ENCODE measurements around the gene ITGB4. TPM values are rescaled to one million over a fixed set of nuclear protein-coding genes. Genes with fewer than 3 reads are reported as not detected.

ITGB4 gene
- total and polyA plus RNA-seq, 2 donors (not counting 3 experiments of a cell fraction or from before 2014, with no cell fraction given): 4.2 to 6.7 TPM

GRCh38 chr17:75737133-75737962 lies 16.1 kb downstream of the ITGB4 start:
- no peaks in the 10 kb centered on the region for H3K27me3 ChIP-seq (ENCODE audit: control insufficient read depth in 2 of 2, insufficient read depth in 2 of 2, low read length in 2 of 2)
- no peak overlapping the region for H3K4me2 ChIP-seq (ENCODE audit: insufficient read depth, low read length)
- CTCF ChIA-PET: interaction anchor here (0.8 to 5.9 kb wide), 11 partner anchors 8 to 117 kb away, joined by 3 to 35 read pairs (median 6); partner anchors contain the start of genes ITGB4 and SMIM5
- no peaks in the 10 kb centered on the region for H3K9me1 ChIP-seq (replicated peaks; ENCODE audit: control insufficient read depth, extremely low read depth, insufficient read depth, low read length)
- H3K27ac ChIP-seq (ENCODE audit: insufficient read depth, low read depth, low read length): no peak overlapping the region
- POLR2A ChIA-PET: no interaction called here
- no peaks in the 10 kb centered on the region for H3K36me3 ChIP-seq (ENCODE audit: control insufficient read depth in 2 of 2, extremely low read depth in 1 of 2, insufficient read depth in 2 of 2, low read length in 2 of 2)
- intact Hi-C loops (cut with micrococcal nuclease): no loop called here
- H4K20me1 ChIP-seq (replicated peaks; ENCODE audit: control insufficient read depth, extremely low read depth, insufficient read depth, low read length): no peaks in the 10 kb centered on the region
- FAIRE-seq (no peak), DNase-seq (ENCODE audit: low read depth, low spot score) (no peak)
- H3K4me1 ChIP-seq (ENCODE audit: control insufficient read depth, extremely low read depth, insufficient read depth, low read length): no peaks in the 10 kb centered on the region
- no peak overlapping the region for H3K9ac ChIP-seq (replicated peaks; ENCODE audit: extremely low read depth, insufficient read depth, low read length)
- no TSS peak for BruUV-seq (replicated peaks)
- TF ChIP-seq FOS (IDR thresholded peaks at IDR 0.05; ENCODE audit: borderline replicate concordance, insufficient read depth, low read length) (no peak), MAX (IDR thresholded peaks at IDR 0.05; ENCODE audit: insufficient read depth, insufficient read length) (no peak), MYC (IDR thresholded peaks at IDR 0.05; ENCODE audit: low read depth, low read length) (no peak), EZH2 (IDR thresholded peaks at IDR 0.05; ENCODE audit: borderline replicate concordance, low read depth, low read length, severe bottlenecking) (no peak), JUN (IDR thresholded peaks at IDR 0.05; ENCODE audit: borderline replicate concordance, insufficient read depth, insufficient read length, low read depth) (no peak), POLR2AphosphoS5 (IDR thresholded peaks at IDR 0.05; ENCODE audit: insufficient read depth, low read depth, low read length) (no peak), CTCF (IDR thresholded peaks at IDR 0.05; ENCODE audit: extremely low read depth in 1 of 2, insufficient read depth in 1 of 2, low read depth in 1 of 2, low read length in 2 of 2) (no peak), GATA2 (IDR thresholded peaks at IDR 0.05; ENCODE audit: insufficient read depth, insufficient read length, low read depth, low read length) (no peak), POLR2A (IDR thresholded peaks at IDR 0.05; ENCODE audit: low read depth, low read length) (no peak)
- dilution Hi-C loops (cut with MboI; ENCODE audit: extremely low pct_ligation_motif_present, low sequenced_read_pairs): no loop called here
- no peak overlapping the region for H2AFZ ChIP-seq (ENCODE audit: low read depth, low read length)
- no peaks in the 10 kb centered on the region for H3K79me2 ChIP-seq (ENCODE audit: control insufficient read depth, insufficient read depth, low read length)
- no peak overlapping the region for H3K4me3 ChIP-seq (replicated peaks in 1 of 3; ENCODE audit: insufficient read depth in 1 of 3, low read depth in 1 of 3, low read length in 3 of 3)
- no peaks in the 10 kb centered on the region for H3K9me3 ChIP-seq (replicated peaks; ENCODE audit: control insufficient read depth, insufficient read depth, low read length)
